HUES6 (cell line): ENCODE data around the gene TMCO4.
A peak's percentile ranks its signal among the peaks of the same experiment; 100 is the strongest.

Experiments
- H3K27ac ChIP-seq: 2 replicates; pipeline ENCODE4 v1.7.0; 2013; ENCODE audit warnings: low read depth, mild to moderate bottlenecking, low read length, inconsistent platforms
- H3K27me3 ChIP-seq: 2 replicates; pipeline ENCODE4 v1.6.1; 2013; ENCODE audit warnings: low read length; ENCODE audit not compliant: control insufficient read depth, insufficient read depth
- H3K36me3 ChIP-seq: 2 replicates; pipeline ENCODE4 v1.6.1; 2013; ENCODE audit warnings: low read length; ENCODE audit not compliant: control insufficient read depth, insufficient read depth
- H3K4me1 ChIP-seq: 2 replicates; pipeline ENCODE4 v1.6.1; 2013; ENCODE audit warnings: low read length; ENCODE audit not compliant: control insufficient read depth, insufficient read depth
- H3K4me3 ChIP-seq: 2 replicates; pipeline ENCODE4 v1.5.1; 2013; ENCODE audit warnings: low read depth, low read length
- H3K9ac ChIP-seq: one replicate; pipeline ENCODE4 v1.6.1; 2013; ENCODE audit warnings: mild to moderate bottlenecking, low read length
- H3K9me3 ChIP-seq: 2 replicates; pipeline ENCODE4 v1.6.1; 2013; ENCODE audit warnings: low read depth, low read length; ENCODE audit not compliant: control insufficient read depth, insufficient read depth

The TMCO4 gene

GRCh38 chr1:19710825-19711611 lies 88.7 kb downstream of the TMCO4 start:
- H3K4me1 ChIP-seq, result no peaks in the 10 kb centered on the region; the same call in 1 of the 2 replicates
- H3K27ac ChIP-seq, result no peak overlapping the region
- no peaks in the 10 kb centered on the region for H3K9me3 ChIP-seq
- no peaks in the 10 kb centered on the region for H3K27me3 ChIP-seq
- no peaks in the 10 kb centered on the region for H3K36me3 ChIP-seq
- H3K9ac ChIP-seq, result no peak overlapping the region
- H3K4me3 ChIP-seq, result no peak overlapping the region

GRCh38 chr1:19709260-19709793 lies 90.4 kb downstream of the TMCO4 start:
- H3K9me3 ChIP-seq, result no peaks in the 10 kb centered on the region
- H3K36me3 ChIP-seq, result no peaks in the 10 kb centered on the region
- no peak overlapping the region for H3K9ac ChIP-seq
- no peak overlapping the region for H3K4me3 ChIP-seq
- H3K4me1 ChIP-seq, result peaks cover 4% of the 10 kb centered on the region
- H3K27me3 ChIP-seq, result no peaks in the 10 kb centered on the region
- no peak overlapping the region for H3K27ac ChIP-seq

GRCh38 chr1:19708567-19709110 lies 91.1 kb downstream of the TMCO4 start:
- Histone ChIP-seq H3K36me3 (no peaks in the 10 kb centered on the region), H3K27ac (no peak overlapping the region), H3K9ac (no peak overlapping the region), H3K4me1 (peaks cover 11% of the 10 kb centered on the region), H3K9me3 (no peaks in the 10 kb centered on the region), H3K27me3 (no peaks in the 10 kb centered on the region), H3K4me3 (no peak overlapping the region)

GRCh38 chr1:19706136-19706535 lies 93.6 kb downstream of the TMCO4 start:
- Histone ChIP-seq H3K4me3 (no peak overlapping the region), H3K9me3 (no peaks in the 10 kb centered on the region), H3K36me3 (no peaks in the 10 kb centered on the region)

DNA sequence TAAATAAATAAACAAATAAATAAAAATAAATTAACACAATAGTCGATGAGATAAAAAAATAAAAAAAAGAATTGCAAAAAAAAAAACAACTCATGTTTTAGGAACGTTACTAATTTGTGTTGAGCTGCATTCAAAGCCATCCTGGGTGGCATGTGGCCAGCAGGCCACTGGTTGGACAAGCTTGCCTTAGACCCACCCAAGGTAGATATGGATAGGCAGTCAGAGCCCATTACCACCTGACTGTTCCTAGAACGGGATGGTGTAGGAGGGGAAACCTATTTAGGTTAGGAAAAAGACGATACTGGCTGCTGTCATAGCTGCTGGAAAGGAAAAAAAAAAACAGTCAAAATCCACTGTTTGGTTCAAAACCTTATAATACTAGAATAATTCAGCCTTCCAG lies 94.3 kb downstream of the TMCO4 start:
- Histone ChIP-seq H3K9me3 (no peaks in the 10 kb centered on the region), H3K4me3 (no peak overlapping the region), H3K9ac (no peak overlapping the region), H3K4me1 (peaks cover 12% of the 10 kb centered on the region), H3K36me3 (no peaks in the 10 kb centered on the region), H3K27ac (no peak overlapping the region), H3K27me3 (no peaks in the 10 kb centered on the region)

More at GRCh38 chr1:19706136-19706535, 93.6 kb downstream of the TMCO4 start:
- Histone ChIP-seq H3K27ac (no peak overlapping the region), H3K9ac (no peak overlapping the region), H3K27me3 (no peaks in the 10 kb centered on the region), H3K4me1 (peaks cover 12% of the 10 kb centered on the region)

DNA sequence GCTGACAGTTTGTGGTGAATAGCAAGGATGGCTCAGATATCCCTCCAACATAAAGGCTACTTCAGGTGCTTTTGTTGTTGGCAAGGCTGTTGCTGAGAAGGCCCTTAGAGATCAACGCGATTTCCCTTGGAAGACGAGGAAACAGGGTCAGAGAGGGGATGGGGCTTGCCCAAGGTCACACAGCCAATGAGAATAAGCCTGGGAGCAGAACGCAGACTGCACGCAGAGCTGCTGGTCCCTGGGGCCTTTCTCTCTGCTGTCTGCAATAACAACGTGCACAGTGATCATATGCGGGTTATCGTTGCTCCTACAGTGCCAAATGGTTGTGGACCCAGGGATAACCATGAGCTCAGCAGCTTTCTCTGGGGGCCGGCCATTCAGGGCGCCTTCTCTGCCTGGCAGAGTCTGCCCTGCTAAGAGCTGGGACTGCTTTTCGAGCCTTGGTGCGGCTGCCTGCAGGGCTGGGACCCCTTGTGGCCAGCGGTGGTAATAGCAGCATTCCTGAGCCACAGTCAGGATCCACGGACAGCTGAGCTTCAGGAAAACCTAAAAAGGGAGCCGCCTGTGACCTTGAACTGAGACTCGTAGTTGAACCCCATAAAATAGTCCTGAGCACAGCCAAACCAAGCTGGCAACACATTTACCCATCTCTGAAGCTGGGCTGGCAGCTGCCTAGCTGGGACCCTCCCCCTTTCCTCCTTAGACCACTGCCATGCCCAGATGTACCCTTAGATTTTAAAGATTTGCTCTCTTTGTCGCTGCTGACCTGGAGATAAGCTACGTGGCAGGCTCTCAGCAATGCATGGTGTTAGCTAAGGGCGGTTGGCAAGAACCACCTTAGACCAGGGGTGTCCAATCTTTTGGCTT lies 95.2 kb downstream of the TMCO4 start:
- no peaks in the 10 kb centered on the region for H3K36me3 ChIP-seq
- H3K4me3 ChIP-seq, result peak overlapping the region; percentile 42
- no peak overlapping the region for H3K27ac ChIP-seq
- peaks cover 12% of the 10 kb centered on the region for H3K4me1 ChIP-seq
- H3K9ac ChIP-seq, result no peak overlapping the region
- no peaks in the 10 kb centered on the region for H3K27me3 ChIP-seq
- H3K9me3 ChIP-seq, result no peaks in the 10 kb centered on the region

DNA sequence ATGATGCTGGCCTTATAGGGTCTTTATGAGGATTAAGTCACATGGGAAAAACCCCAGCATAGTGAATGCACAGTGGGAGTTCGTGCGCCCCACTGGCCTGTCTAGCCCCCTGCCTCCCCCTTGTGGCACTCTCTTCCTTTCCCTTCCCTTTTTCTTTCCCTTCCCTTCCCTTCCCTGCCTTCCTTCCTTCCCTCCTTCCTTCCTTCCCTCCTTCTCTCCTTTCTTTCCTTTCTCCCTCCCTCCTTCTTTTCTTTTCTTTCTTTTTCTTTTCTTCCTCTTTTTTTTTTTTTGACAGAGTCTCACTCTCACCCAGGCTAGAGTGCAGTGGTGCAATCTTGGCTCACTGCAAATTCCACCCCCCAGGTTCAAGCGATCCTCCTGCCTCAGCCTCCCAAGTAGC lies 96.4 kb downstream of the TMCO4 start:
- H3K27ac ChIP-seq, result no peak overlapping the region
- no peaks in the 10 kb centered on the region for H3K36me3 ChIP-seq
- no peak overlapping the region for H3K4me3 ChIP-seq
- H3K4me1 ChIP-seq, result peaks cover 12% of the 10 kb centered on the region
- H3K9me3 ChIP-seq, result no peaks in the 10 kb centered on the region
- no peak overlapping the region for H3K9ac ChIP-seq
- H3K27me3 ChIP-seq, result no peaks in the 10 kb centered on the region

DNA sequence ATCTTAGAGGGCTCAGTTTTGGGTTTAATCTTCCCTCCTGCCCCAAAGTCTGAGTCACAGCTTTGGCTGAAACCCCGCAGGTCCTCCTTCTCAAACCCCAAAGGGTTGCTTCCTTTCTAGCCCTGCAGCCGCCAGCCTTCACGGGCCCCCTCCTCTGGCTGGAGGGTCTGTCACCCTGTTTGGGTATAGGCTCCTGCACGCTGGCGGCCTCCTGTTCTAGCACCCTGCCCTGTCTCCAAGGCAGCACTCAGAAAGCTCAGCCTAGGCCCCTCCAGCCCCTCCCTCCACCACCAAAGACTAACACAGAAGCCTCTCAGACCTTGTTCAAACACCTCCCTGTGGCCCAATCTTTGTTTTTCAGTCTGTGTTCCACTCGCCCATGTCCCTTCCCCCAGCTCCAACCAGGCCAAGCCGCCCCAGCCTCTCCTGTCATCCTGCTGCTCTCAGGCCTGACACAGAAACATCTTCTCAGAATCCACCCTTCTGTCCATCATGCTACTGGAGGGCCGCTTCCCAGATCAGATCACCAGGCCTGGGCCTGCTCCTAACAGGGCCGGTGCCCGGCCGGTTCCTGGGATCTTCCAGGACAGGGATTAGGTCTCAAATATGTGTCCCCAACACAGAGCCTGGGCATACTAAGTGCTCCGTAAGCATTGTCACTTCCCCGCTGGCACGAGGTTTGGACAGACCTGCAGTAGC lies 99.5 kb downstream of the TMCO4 start:
- Histone ChIP-seq H3K9ac (no peak overlapping the region), H3K4me3 (no peak overlapping the region), H3K9me3 (no peaks in the 10 kb centered on the region), H3K36me3 (no peaks in the 10 kb centered on the region), H3K27me3 (no peaks in the 10 kb centered on the region), H3K4me1 (peaks cover 12% of the 10 kb centered on the region), H3K27ac (no peak overlapping the region)

DNA sequence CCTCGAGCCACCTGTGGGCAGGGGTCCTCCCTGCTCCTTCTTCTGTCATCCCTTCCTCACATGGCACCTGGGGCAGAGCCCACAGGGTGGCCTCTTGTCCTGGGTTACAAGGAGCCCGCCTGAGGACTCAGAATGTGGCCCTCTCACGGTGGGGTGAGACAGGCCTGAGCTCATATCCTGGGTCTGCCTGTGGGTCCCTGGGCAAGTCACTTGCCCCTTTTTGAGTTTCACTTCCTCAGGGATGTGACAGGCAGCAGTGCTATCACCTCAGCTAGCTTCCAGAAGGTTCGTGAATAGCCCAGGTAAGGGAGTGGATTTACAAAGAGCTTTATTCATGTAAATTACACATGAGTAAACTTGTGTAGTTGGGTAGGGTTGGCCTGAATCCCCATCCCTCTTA lies 101.5 kb downstream of the TMCO4 start:
- H3K9ac ChIP-seq, result no peak overlapping the region
- no peaks in the 10 kb centered on the region for H3K27me3 ChIP-seq
- no peaks in the 10 kb centered on the region for H3K9me3 ChIP-seq
- no peaks in the 10 kb centered on the region for H3K36me3 ChIP-seq
- H3K27ac ChIP-seq, result no peak overlapping the region
- no peaks in the 10 kb centered on the region for H3K4me1 ChIP-seq
- no peak overlapping the region for H3K4me3 ChIP-seq

DNA sequence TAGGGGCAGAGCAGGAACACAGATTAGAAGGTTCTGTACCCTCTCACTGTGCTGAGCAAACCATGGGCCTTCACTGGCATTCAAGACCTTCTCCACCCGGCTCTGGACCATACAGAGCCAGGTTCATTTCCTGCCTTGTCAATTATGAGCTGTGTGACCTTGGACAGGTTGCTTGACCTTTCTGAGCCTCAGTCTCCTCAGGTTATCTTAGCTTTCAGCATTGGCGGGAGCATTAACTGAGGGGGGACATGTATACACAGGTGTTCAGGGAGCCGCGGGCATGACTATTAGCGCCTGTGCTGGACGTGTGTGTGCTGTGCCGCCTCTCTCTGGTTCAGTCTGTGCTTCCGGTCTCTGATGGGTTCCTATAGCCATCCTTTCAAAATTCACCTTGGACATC lies 102.9 kb downstream of the TMCO4 start:
- H3K27ac ChIP-seq, result no peak overlapping the region
- no peaks in the 10 kb centered on the region for H3K27me3 ChIP-seq
- no peaks in the 10 kb centered on the region for H3K36me3 ChIP-seq
- H3K4me3 ChIP-seq, result no peak overlapping the region
- H3K9ac ChIP-seq, result no peak overlapping the region
- no peaks in the 10 kb centered on the region for H3K4me1 ChIP-seq
- no peaks in the 10 kb centered on the region for H3K9me3 ChIP-seq
